ENCODE data around the gene CRABP2.

DNA sequence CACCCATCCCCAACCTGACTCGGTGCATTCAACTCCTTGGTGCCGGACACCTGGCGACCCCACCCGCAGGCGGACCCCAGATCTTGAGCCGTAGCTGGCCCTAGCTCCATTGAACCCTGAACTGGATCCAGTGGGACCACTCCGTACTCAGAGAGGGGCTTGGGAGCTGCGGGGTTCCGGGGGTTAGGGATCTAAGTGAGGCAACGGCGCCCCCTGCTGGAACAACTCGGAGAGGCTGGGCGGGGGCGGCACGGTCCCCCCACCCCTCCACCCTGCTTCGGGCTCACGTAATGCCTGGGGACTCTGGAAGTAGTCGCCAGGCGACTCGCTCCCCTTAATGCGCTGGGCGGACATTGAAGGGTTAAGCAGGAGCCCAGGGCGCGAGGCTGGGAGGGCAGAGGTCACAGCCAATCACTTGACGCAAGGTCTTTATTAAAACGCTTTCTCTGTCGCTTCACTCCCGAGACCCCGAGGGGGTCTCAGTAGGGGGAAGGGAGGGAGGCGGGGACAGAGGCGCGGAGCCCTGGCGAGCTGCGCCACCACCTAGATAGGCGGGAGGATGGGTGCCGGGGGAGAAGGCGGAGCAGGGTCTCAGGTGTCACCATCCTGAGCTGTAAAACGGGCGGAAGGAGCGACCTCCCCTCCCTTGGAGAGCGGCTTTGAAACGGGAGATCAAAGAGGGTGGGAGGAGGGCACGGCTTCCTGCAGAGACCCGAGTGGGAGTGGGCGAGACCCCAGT is 704 bp upstream of the CRABP2 start:
- TF ChIP-seq, protein P1, sequence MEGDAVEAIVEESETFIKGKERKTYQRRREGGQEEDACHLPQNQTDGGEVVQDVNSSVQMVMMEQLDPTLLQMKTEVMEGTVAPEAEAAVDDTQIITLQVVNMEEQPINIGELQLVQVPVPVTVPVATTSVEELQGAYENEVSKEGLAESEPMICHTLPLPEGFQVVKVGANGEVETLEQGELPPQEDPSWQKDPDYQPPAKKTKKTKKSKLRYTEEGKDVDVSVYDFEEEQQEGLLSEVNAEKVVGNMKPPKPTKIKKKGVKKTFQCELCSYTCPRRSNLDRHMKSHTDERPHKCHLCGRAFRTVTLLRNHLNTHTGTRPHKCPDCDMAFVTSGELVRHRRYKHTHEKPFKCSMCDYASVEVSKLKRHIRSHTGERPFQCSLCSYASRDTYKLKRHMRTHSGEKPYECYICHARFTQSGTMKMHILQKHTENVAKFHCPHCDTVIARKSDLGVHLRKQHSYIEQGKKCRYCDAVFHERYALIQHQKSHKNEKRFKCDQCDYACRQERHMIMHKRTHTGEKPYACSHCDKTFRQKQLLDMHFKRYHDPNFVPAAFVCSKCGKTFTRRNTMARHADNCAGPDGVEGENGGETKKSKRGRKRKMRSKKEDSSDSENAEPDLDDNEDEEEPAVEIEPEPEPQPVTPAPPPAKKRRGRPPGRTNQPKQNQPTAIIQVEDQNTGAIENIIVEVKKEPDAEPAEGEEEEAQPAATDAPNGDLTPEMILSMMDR (IDR thresholded peaks at IDR 0.05) = peak; percentile 66 to 83 (median 72)
- TF ChIP-seq POLR2A (IDR thresholded peaks at IDR 0.05) = no peak
- no peak for TF ChIP-seq POLR2AphosphoS5 (IDR thresholded peaks at IDR 0.05)
- no peak for TF ChIP-seq EP300 (IDR thresholded peaks at IDR 0.05)

Measured in upper lobe of left lung (tissue), 4 donors.